ENCODE results near the gene SYP. TPM values are rescaled to one million over a fixed set of nuclear protein-coding genes. Genes with fewer than 3 reads are reported as not detected.

SYP gene
- total RNA-seq, 2 donors from 2014 or later = 0.55 to 5.2 TPM

DNA sequence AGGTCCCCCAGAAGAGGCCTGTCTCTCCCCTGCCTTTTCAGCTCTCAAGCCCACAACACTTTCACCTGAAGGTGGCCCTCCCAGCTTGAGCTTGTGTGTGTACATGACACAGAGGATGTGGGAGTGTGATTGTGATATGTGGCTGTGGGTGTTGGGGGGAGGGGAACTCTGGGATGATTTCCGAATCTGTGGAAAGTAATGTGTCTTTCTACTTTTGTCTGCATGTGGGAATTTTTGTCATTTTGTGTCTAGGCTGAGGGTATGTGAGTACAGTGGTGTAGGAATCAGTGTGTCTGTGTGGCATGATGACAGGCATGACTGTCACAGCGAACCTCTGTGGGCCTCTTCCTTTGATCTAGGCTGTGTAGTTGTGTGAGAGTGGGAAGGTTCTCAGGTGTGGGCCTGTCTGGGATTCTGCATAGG is 6.4 kb downstream of the SYP start:
- DNase-seq (ENCODE audit: low spot score) = no peak
- no peaks in the 10 kb centered on the region for H3K9me3 ChIP-seq
- no peak overlapping the region for H3K27ac ChIP-seq
- H3K4me1 ChIP-seq (replicated peaks) = no peaks in the 10 kb centered on the region
- no peak for TF ChIP-seq POLR2A (IDR thresholded peaks at IDR 0.05)
- intact Hi-C loops (cut with DNase I) = loop anchor here (10.0 kb wide), 1 partner anchor 71 kb away; the partner anchor contains the start of genes FOXP3 and PPP1R3F
- no peaks in the 10 kb centered on the region for H3K27me3 ChIP-seq (replicated peaks; ENCODE audit: insufficient read depth)
- no peaks in the 10 kb centered on the region for H3K36me3 ChIP-seq
- 71% methylated on average over 2 of the region's 2 CpGs for WGBS
- no peak overlapping the region for H3K4me3 ChIP-seq

DNA sequence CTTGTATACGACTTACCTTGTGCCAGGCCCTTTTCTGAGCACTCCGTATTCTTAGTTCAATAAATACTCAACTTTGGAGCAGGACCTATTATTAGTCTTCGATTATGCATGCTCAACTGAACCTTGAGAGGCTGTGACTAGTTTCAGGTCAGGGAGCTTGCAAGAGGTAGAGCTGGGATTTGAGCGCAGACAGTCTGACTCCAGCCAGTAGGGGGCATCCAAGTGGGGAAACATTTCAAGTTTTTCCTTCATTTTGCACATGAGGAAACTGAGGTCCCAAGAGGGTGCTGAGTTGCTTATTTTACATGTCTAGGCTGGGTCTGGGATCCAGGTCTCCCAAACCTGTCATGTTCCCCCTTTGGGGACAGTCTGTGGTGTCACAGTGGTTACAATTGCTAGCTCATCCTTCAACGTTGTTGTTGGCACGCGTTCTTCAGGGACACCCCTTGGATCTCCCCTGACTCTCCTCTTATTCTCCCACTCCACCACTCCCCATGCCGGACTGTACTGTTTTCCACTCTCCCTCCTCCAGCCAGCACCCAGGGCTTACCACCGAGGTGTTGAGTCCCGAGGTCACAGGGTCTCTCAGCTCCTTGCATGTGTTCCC is 7.2 kb downstream of the SYP start:
- Histone ChIP-seq H3K9me3 (no peaks in the 10 kb centered on the region), H3K27ac (no peak overlapping the region), H3K27me3 (replicated peaks; ENCODE audit: insufficient read depth) (no peaks in the 10 kb centered on the region), H3K36me3 (no peaks in the 10 kb centered on the region), H3K4me1 (replicated peaks) (no peaks in the 10 kb centered on the region), H3K4me3 (no peak overlapping the region)
- TF ChIP-seq POLR2AphosphoS5 (IDR thresholded peaks at IDR 0.05) (no peak), POLR2A (IDR thresholded peaks at IDR 0.05) (no peak)
- TF ChIP-seq, protein P1, sequence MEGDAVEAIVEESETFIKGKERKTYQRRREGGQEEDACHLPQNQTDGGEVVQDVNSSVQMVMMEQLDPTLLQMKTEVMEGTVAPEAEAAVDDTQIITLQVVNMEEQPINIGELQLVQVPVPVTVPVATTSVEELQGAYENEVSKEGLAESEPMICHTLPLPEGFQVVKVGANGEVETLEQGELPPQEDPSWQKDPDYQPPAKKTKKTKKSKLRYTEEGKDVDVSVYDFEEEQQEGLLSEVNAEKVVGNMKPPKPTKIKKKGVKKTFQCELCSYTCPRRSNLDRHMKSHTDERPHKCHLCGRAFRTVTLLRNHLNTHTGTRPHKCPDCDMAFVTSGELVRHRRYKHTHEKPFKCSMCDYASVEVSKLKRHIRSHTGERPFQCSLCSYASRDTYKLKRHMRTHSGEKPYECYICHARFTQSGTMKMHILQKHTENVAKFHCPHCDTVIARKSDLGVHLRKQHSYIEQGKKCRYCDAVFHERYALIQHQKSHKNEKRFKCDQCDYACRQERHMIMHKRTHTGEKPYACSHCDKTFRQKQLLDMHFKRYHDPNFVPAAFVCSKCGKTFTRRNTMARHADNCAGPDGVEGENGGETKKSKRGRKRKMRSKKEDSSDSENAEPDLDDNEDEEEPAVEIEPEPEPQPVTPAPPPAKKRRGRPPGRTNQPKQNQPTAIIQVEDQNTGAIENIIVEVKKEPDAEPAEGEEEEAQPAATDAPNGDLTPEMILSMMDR (IDR thresholded peaks at IDR 0.05) = peak in 2 of 4 experiments; percentile 27 to 38
- no peak for DNase-seq (ENCODE audit: low spot score)
- intact Hi-C loops (cut with DNase I) = loop anchor here (10.0 kb wide), 1 partner anchor 72 kb away; the partner anchor contains the start of genes FOXP3 and PPP1R3F
- WGBS = 68% methylated on average over 10 of the region's 10 CpGs

DNA sequence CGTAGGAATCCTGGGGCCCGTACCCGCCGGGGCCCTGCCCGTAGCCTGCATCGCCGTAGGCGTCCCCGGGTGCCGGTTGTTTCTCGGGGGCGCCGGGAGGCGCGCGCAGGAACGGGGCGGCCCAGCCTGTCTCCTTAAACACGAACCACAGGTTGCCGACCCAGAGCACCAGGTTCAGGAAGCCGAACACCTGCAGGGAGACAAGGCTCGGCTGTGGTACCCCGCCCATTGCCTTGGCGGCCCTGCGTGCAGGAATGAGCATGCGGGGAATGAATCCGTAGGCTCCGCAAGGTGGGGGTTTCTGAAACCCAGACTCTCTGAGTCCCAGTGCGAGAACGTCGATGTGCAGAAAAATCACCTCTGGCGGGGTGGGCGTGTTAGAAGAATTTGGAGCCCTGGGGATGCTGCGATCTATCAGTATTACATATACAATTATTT is 8.4 kb downstream of the SYP start:
- Histone ChIP-seq H3K4me3 (peak overlapping the region; percentile 54 to 56), H3K27ac (peak overlapping the region; percentile 77 to 88), H3K36me3 (no peaks in the 10 kb centered on the region), H3K9me3 (no peaks in the 10 kb centered on the region), H3K27me3 (replicated peaks; ENCODE audit: insufficient read depth) (no peaks in the 10 kb centered on the region), H3K4me1 (replicated peaks) (no peaks in the 10 kb centered on the region)
- intact Hi-C loops (cut with DNase I) = loop anchor here (10.0 kb wide), 1 partner anchor 73 kb away; the partner anchor contains the start of genes FOXP3 and PPP1R3F
- TF ChIP-seq, protein P1 (IDR thresholded peaks at IDR 0.05) = peak in 1 of 4 experiments; percentile 0
- TF ChIP-seq POLR2AphosphoS5 (IDR thresholded peaks at IDR 0.05) = no peak
- DNase-seq (ENCODE audit: low spot score) = no peak
- WGBS = 2% methylated on average over 15 of the region's 34 CpGs

DNA sequence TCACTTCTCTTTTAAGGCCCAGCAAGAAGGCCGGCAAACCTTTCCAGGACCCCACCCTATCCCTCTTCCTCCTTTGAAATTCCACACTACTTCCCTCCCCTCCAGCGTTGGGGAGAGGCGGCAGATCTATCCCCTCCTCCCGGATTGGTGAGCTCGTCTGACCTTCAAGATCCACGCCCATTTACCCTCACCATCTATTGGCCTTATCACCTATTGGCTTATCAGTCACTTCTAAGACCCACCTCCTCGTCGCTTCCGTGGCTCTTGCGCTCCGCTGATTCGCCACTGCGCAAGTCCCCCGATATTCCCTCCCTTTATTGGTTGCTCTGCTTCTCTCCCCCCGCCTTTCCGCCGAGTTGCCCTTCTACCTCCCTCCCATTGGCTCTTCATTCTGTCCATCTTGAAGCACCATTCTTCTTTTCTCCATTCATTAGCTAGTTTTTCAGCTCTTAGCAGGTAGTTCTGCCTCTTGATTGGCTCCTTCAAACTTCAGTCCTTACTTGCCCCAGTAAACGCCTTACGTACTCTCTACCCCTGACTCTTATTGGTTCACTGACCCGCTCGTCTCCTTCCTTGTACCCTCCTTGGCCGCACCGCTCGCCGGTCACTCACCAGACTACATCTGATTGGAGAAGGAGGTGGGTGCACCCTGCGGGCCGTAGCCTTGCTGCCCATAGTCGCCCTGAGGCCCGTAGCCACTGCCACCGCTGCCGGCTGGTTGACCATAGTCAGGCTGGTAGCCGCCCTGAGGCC is 9.0 kb downstream of the SYP start:
- WGBS = under 1% methylated on average over 27 of the region's 32 CpGs

DNA sequence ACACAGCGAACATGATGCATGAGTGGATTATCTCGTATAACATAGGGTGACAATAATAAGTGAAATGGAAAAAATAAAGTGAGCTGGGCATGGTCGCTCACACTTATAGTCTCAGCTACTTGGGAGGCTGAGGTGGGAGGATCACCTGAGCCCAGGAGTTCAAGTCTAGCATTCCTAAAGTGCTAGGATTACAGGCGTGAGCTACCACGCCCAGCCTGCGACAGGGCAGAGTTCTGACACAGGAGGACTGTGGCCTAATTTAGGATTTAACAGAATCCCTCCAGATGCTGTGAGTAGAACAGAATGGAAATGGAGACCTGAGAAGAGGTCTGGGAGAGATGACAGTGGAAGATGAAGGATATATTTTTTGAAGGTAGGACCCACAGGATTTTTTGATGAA is 10.4 kb downstream of the SYP start:
- no peaks in the 10 kb centered on the region for H3K36me3 ChIP-seq
- no peaks in the 10 kb centered on the region for H3K4me1 ChIP-seq (replicated peaks)
- H3K9me3 ChIP-seq = no peaks in the 10 kb centered on the region
- 78% methylated on average over 6 of the region's 6 CpGs for WGBS
- intact Hi-C loops (cut with DNase I) = loop anchor here (10.0 kb wide), 1 partner anchor 75 kb away; the partner anchor contains the start of genes FOXP3 and PPP1R3F
- H3K4me3 ChIP-seq = no peak overlapping the region
- no peak for DNase-seq (ENCODE audit: low spot score)
- H3K27ac ChIP-seq = no peak overlapping the region
- TF ChIP-seq POLR2AphosphoS5 (IDR thresholded peaks at IDR 0.05) (no peak), POLR2A (IDR thresholded peaks at IDR 0.05) (no peak)
- TF ChIP-seq, protein P1 (IDR thresholded peaks at IDR 0.05) = no peak
- no peaks in the 10 kb centered on the region for H3K27me3 ChIP-seq (replicated peaks; ENCODE audit: insufficient read depth)

More for the DNA sequence above, 9.0 kb downstream of the SYP start:
- TF ChIP-seq POLR2A (IDR thresholded peaks at IDR 0.05) (peak; percentile 80), POLR2AphosphoS5 (IDR thresholded peaks at IDR 0.05) (peak; percentile 85)
- TF ChIP-seq, protein P1 (IDR thresholded peaks at IDR 0.05) = peak in 1 of 4 experiments; percentile 25
- Histone ChIP-seq H3K9me3 (no peaks in the 10 kb centered on the region), H3K4me1 (replicated peaks) (no peaks in the 10 kb centered on the region), H3K27me3 (replicated peaks; ENCODE audit: insufficient read depth) (no peaks in the 10 kb centered on the region), H3K27ac (peak overlapping the region; percentile 77 to 88), H3K36me3 (no peaks in the 10 kb centered on the region), H3K4me3 (peak overlapping the region; percentile 54 to 56)
- DNase-seq (ENCODE audit: low spot score) = peak; percentile 94
- intact Hi-C loops (cut with DNase I) = loop anchor here (10.0 kb wide), 1 partner anchor 74 kb away; the partner anchor contains the start of genes FOXP3 and PPP1R3F

Measured in prostate gland (tissue), 2 donors.